ENCODE results near the gene CFAP91.
"Not testable (repeated sequence)": the region's sequence is repeated elsewhere in the genome, so short reads cannot be mapped to it uniquely, and the experiment has no call there.

Gene CFAP91

GRCh38 chr3:119676020-119676419 is 26.8 kb upstream of the CFAP91 start:
- Histone ChIP-seq H3K4me1 (ENCODE audit: control insufficient read depth in 1 of 2, insufficient read depth in 1 of 2, low read depth in 1 of 2, low read length in 1 of 2) (peaks cover 16% of the 10 kb centered on the region in 2 experiments), H3K27ac (peak overlapping the region; percentile 97), H3K4me3 (ENCODE audit: low read depth in 1 of 2, low read length in 1 of 2) (peak overlapping the region; percentile 83 to 92), H3K27me3 (no peaks in the 10 kb centered on the region), H3K36me3 (peaks cover 45% of the 10 kb centered on the region), H3K9me3 (no peaks in the 10 kb centered on the region)
- TF ChIP-seq CTCF (IDR thresholded peaks at IDR 0.05) = no peak

GRCh38 chr3:119676771-119677640 is 25.8 kb upstream of the CFAP91 start, which contains the start of gene COX17:
Gene COX17, minus strand, starts transcription at chr3:119677406. Its CDS starts 96 bp downstream, at chr3:119677310.
- Histone ChIP-seq H3K9me3 (no peaks in the 10 kb centered on the region), H3K4me1 (ENCODE audit: control insufficient read depth in 1 of 2, insufficient read depth in 1 of 2, low read depth in 1 of 2, low read length in 1 of 2) (peaks cover 16% of the 10 kb centered on the region in 2 experiments), H3K27me3 (no peaks in the 10 kb centered on the region), H3K36me3 (peaks cover 35% of the 10 kb centered on the region), H3K27ac (peak within 1 kb of the TSS; percentile 97), H3K4me3 (ENCODE audit: low read depth in 1 of 2, low read length in 1 of 2) (peak within 1 kb of the TSS; percentile 83 to 92)
- peak; percentile 24 for TF ChIP-seq CTCF (IDR thresholded peaks at IDR 0.05)

GRCh38 chr3:119677641-119677934 is 25.2 kb upstream of the CFAP91 start:
- no peaks in the 10 kb centered on the region for H3K9me3 ChIP-seq
- peak overlapping the region; percentile 83 to 92 for H3K4me3 ChIP-seq (ENCODE audit: low read depth in 1 of 2, low read length in 1 of 2)
- no peak for TF ChIP-seq CTCF (IDR thresholded peaks at IDR 0.05)

GRCh38 chr3:119678209-119678608 is 24.6 kb upstream of the CFAP91 start:
- H3K4me3 ChIP-seq (ENCODE audit: low read depth in 1 of 2, low read length in 1 of 2); H3K27me3 ChIP-seq; H3K9me3 ChIP-seq: not testable (repeated sequence)
- Histone ChIP-seq H3K4me1 (ENCODE audit: control insufficient read depth in 1 of 2, insufficient read depth in 1 of 2, low read depth in 1 of 2, low read length in 1 of 2) (peaks cover 16% of the 10 kb centered on the region in 2 experiments), H3K27ac (peak overlapping the region; percentile 97), H3K36me3 (peaks cover 23% of the 10 kb centered on the region)

More at GRCh38 chr3:119677641-119677934, 25.2 kb upstream of the CFAP91 start:
- H3K27me3 ChIP-seq = no peaks in the 10 kb centered on the region
- peaks cover 16% of the 10 kb centered on the region in 2 experiments for H3K4me1 ChIP-seq (ENCODE audit: control insufficient read depth in 1 of 2, insufficient read depth in 1 of 2, low read depth in 1 of 2, low read length in 1 of 2)
- H3K36me3 ChIP-seq = peaks cover 30% of the 10 kb centered on the region
- peak overlapping the region; percentile 97 for H3K27ac ChIP-seq

- Histone ChIP-seq H3K4me1 (ENCODE audit: control insufficient read depth in 1 of 2, insufficient read depth in 1 of 2, low read depth in 1 of 2, low read length in 1 of 2) (peaks cover 16% of the 10 kb centered on the region in 2 experiments), H3K27me3 (no peaks in the 10 kb centered on the region), H3K9me3 (no peaks in the 10 kb centered on the region), H3K36me3 (peaks cover 7% of the 10 kb centered on the region), H3K27ac (no peak overlapping the region), H3K4me3 (ENCODE audit: low read depth in 1 of 2, low read length in 1 of 2) (no peak overlapping the region)
- no peak for TF ChIP-seq CTCF (IDR thresholded peaks at IDR 0.05)
These were observed 22.9 kb upstream of the CFAP91 start for GRCh38 chr3:119679874-119680273.

GRCh38 chr3:119681279-119681678 is 21.5 kb upstream of the CFAP91 start:
- Histone ChIP-seq H3K36me3 (no peaks in the 10 kb centered on the region), H3K27me3 (no peaks in the 10 kb centered on the region), H3K27ac (no peak overlapping the region), H3K4me3 (ENCODE audit: low read depth in 1 of 2, low read length in 1 of 2) (no peak overlapping the region), H3K4me1 (ENCODE audit: control insufficient read depth in 1 of 2, insufficient read depth in 1 of 2, low read depth in 1 of 2, low read length in 1 of 2) (peaks cover 12 to 13% of the 10 kb centered on the region in 2 experiments), H3K9me3 (no peaks in the 10 kb centered on the region)
- TF ChIP-seq CTCF (IDR thresholded peaks at IDR 0.05) = no peak

All from neutrophil (primary cell).